Measurements from ENCODE around the gene CLCNKB.
"Not testable (repeated sequence)": the region's sequence is repeated elsewhere in the genome, so short reads cannot be mapped to it uniquely, and the experiment has no call there.

CLCNKB gene

DNA sequence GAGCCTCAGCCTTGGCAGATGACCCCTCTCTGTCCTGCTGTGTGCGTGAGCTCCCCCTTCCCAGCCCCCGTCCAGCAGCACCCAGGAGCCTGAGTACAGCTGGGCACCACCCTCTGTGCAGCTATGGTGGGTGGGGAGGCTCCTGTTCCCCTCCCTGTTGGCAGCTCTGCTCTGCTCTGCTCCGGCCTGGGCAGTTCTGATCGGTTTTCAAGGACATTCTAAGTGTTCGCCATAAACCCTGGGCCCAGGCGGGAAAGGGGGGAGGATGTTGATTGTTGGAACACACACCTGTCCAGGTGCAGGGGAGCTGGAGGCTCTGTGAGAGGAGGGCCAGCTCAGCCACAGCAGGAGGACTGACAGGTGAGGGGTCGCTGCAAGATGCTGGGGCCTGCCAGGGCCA, at the start of gene CLCNKB:
CLCNKB (plus strand) TSS at position 262 of the 400 bp plus-strand sequence. CDS start 711 bp downstream, outside the sequence.
- DNase-seq (ENCODE audit: low read depth in 2 of 2, low spot score in 1 of 2), result no peak

DNA sequence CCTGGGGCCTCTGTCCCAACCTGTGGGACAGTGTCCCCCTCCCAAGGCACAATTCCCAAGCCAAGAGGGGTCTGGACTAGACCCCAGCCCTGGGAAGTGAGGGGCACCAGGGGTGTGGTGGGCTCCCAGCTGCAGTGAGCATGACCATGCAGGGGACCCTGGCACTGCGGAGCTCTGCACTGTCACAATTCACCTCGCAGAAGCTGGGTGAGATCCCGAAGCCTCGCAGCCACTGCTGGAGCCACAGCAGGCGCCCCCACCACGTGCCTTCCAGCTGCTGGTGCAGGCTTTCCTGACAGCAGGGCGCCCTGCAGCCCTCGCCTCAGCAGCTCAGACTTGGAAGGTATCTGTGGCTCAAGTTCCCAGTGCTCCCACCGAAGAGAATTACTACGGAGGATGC, 49.5 kb upstream of the CLCNKB start:
- no peak for DNase-seq (ENCODE audit: low read depth in 2 of 2, low spot score in 1 of 2)

- DNase-seq (ENCODE audit: low read depth in 2 of 2, low spot score in 1 of 2), result no peak
Measured at GRCh38 chr1:15994590-15995351, 48.8 kb upstream of the CLCNKB start.

DNA sequence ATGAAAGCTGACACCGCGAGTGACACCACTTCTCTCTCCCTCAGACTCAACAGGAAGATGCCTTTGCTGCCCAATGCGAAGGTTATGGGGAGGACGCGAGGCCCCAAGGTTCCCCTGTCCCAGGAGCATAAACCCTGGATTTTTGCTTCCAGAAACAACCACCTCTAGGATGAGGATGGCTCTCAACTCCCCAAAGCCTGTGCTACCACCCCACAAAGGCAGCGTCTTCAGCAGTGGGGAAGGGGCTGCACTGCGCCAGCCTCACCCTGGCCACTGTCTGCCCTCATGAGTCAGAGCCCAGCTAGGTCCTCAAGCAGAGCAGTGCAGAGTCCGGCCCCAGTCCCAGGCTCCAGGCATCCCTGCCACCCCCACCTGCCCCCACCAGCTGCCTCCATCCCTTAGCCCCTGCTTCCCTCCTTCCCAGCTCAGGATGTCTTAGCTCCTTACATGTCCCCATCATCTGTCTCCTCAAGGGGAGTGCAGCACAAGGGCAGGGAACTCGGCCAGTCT, 46.5 kb upstream of the CLCNKB start:
- no peak for DNase-seq (ENCODE audit: low read depth in 2 of 2, low spot score in 1 of 2)

DNA sequence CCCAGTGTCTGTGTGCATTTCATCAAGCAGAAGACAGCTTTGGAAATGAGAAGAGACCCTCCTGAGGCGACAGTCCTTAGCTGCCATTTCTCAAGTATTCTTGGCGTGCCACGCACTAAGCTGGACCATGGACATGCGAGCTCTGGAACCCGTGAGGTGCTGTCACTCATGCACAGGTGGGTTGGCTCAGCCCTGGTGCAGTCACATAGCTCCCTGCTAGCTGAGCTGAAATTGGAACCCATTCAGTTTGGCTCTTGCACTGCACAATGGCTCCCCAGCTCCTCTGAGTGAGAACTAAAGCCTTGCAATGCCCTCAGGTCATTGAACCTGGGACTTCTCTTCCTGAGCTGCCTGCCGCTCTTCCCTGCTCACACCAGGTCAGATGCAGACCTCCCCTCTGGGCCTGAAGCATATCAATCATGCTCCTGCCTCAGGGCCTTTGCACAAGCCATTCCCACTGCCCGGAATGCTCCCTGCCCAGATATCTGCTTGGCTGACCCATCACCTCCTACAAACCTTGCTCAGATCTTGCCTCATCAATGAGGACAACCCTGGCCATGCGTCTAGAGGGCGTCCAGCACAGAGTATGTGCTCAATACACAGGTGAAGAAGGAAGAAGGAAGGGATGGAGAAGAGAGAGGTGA, 45.8 kb upstream of the CLCNKB start:
- DNase-seq (ENCODE audit: low read depth in 2 of 2, low spot score in 1 of 2), result no peak

- DNase-seq (ENCODE audit: low read depth in 2 of 2, low spot score in 1 of 2), result no peak
Measured at GRCh38 chr1:15998929-15999328, 44.7 kb upstream of the CLCNKB start.

DNA sequence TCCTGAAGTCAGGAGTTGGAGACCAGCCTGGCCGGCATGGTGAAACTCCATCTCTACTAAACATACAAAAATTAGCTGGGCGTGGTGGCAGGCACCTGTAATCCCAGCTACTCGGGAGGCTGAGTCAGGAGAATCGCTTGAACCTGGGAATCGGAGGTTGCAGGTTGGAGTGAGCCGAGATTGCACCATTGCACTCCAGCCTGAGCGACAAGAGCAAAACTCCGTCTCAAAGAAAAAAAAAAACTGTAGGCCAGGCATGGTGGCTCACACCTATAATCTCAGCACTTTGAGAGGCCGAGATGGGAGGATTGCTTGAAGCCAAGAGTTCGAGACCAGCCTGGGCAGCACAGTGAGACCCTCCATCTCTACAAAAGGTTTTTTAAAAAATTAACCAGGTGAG, 42.3 kb upstream of the CLCNKB start:
- DNase-seq (ENCODE audit: low read depth in 2 of 2, low spot score in 1 of 2), result not testable (repeated sequence)

DNA sequence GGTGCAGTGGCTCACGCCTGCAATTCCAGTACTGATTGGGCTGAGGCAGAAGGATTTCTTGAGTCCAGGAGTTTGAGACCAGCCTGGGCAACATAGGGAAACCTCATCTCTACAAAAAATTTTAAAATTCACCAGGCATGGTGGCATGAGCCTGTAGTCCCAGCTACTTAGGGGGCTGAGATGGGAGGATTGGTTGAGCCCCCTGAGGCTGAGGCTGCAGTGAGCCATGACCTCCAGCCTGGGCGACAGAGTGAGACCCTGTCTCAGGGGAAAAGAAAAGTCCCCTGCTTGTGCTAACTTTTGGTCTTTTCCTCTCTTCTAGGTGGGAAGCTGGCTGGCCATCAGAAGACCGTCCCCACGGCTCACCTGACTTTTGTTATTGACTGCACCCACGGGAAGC, 38.0 kb upstream of the CLCNKB start:
- no peak for DNase-seq (ENCODE audit: low read depth in 2 of 2, low spot score in 1 of 2)

DNA sequence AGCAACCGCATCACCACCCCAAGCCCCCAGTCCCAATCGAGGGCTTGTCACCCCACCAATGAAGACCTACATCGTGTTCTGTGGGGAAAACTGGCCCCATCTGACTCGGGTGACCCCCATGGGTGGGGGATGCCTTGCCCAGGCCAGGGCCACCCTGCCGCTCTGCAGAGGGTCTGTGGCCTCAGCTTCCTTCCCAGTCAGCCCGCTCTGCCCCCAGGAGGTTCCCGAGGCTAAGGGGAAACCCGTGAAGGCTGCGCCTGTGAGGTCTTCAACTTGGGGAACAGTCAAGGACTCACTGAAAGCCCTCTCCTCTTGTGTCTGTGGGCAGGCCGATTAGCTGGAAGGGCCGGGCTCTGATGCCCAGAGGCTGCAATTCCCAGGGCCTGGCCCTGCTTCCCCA, 37.6 kb upstream of the CLCNKB start:
- DNase-seq (ENCODE audit: low read depth in 2 of 2, low spot score in 1 of 2), result no peak

DNA sequence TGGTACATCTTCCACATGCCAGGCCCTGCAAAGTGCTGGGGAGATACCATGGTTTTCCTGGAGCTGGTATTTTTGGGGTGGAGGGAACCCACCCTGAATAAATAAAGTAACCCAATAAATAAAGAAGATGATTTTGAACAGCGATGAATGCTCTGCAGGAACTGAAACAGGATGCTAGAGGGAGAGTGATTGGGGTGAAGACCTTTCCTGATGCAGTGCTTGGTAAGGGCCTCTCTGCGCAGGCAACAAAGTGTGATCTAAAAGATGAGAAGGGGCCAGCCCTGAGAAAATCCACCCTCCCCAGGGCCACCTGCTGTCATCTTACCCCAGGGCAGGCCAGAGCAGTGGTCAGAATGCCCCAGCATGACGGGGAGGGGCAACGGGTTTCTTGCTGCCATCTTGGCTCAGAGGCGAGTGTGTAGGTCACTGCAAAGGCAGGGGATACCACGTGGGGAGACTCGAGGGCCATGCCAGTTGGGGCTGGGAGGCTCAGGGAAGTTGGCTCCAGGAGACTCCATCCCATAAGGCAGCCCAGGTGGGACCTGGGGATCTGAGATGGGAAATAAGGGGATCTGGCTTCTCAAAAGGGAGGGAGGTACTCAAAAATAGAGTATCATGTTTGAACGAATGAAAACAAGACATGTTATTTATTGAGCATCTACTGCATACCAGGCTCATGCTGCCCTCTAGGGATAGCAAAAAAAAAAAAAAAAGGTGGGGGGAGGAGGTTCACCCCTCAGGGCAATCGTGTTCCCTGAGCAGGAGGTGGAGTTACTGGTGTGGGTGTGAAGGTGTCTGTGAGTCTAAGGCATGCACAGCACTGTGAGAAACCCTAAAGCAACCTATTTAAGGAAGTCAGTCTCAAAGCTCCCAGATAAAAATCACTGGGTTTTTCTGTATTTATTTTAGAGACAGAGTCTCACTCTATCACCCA, 36.8 kb upstream of the CLCNKB start:
- no peak for DNase-seq (ENCODE audit: low read depth in 2 of 2, low spot score in 1 of 2)

DNA sequence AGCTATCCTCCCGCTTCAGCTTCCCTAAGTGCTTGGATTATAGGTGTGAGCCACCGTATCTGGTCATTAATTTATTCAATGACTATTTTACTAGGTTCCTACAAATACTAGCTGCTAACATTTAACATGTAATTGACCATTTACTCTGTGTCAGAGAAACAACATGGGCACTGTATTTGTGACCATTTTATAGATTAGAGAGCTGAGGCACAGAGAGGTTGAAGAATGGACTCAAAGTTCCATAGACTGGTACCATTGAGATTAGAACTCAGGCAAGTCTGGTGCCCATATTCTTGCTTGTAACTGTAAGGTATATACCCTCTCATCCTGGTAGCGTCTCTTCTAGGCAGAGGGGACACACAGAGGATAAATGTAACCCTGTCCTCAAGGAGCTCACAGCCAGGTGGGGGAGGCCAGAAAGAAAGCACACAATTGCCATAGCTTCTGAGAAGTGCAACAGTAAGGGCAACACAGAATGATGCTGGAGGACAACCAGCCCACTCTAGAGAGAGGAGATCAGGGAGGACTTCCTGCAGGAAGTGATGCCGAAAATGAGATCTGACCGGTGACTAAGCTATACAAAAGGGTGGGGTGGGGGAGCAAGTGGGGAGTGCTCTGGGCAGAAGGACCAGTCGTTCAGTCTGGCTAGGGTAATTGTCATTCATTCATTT, 35.8 kb upstream of the CLCNKB start:
- DNase-seq (ENCODE audit: low read depth in 2 of 2, low spot score in 1 of 2), result no peak

GRCh38 chr1:16009030-16009460, 34.5 kb upstream of the CLCNKB start:
- peak; percentile 39 to 76 for DNase-seq (ENCODE audit: low read depth in 2 of 2, low spot score in 1 of 2)

- DNase-seq (ENCODE audit: low read depth in 2 of 2, low spot score in 1 of 2), result no peak
Measured at GRCh38 chr1:16009678-16010077, 33.9 kb upstream of the CLCNKB start.

GRCh38 chr1:16010837-16011236, 32.7 kb upstream of the CLCNKB start:
- DNase-seq (ENCODE audit: low read depth in 2 of 2, low spot score in 1 of 2), result no peak

DNA sequence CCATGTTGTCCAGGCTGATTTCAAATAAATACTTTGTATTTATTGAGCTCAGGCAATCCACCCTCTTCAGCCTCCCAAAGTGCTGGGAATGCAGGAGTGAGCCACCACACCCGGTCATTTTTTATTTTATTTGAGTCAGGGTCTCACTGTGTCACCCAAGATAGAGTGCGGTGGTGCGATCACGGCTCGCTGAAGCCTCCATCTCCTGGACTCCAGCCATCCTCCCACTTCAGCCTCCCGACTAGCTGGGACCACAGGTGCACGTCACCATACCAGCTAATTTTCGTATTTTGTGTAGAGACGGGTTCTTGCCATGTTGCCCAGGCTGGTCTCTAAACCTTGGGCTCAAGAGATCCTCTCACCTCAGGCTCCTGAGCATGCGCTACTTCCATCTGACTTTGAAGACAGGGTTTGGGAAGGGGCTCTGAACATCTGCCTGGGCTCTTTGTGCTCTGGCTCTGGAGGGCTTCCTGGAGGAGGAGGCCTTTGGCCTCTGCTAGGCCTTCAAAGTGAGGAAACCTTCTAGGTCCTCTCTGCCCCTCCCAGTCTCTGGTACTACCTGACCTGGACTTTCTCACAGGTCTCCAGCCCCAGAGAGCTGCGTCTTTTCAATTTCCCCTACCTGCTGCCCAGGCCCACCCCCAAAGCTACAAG, 31.5 kb upstream of the CLCNKB start:
- DNase-seq (ENCODE audit: low read depth in 2 of 2, low spot score in 1 of 2), result no peak

- no peak for DNase-seq (ENCODE audit: low read depth in 2 of 2, low spot score in 1 of 2)
Measured at GRCh38 chr1:16012590-16013219, 30.9 kb upstream of the CLCNKB start.

DNA sequence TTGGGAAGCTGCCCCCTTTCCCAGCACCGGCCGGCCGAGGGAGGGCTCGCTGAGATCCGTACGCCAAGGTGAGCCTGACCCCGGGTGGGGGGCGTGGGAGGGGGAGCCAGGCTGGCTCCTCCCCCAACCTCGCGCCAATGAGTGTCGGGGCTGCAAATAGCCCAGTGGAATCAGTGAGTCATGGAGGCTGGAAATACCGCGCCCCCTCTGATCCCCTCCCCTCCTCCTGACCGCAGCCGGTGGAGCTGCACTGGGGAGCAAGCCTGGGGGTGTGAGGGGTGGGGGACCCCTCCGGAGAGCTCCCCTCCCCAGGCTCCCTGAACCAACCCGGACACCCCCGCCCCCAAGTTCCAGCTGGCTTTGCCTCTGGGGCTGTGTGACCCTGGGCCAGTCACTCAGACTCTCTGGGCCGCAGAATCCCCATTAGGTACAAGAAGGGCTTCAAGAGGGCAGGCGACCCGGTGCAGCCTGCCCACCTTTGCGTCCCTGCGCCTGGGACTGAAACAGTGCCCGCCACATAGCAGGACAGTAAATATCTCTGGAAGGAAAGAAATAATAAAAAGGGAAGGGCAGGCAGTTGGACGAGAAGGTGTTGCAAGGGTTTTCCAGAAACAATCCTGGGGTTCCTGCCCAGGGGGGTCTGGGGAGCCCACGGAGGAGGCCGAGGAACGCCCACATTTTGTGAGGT, 30.2 kb upstream of the CLCNKB start:
- peak; percentile 30 to 52 for DNase-seq (ENCODE audit: low read depth in 2 of 2, low spot score in 1 of 2)

DNA sequence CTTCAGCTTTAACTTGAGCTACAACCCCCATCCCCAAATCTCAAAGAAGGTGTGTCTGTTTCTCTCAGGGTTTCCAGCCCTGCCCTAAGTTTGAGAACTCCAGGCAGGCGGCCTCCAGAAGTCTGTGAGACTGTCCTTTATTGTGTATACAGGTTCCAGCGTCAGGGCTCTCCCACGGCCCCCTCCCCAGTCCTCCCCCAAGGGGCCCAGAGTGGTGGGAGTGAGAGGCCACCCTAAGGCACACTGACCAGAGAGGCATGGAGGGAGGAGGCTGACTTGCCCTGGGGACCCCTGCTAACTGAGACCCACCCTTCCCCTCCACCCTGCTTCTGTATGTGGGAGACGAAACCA, 29.7 kb upstream of the CLCNKB start:
- no peak for DNase-seq (ENCODE audit: low read depth in 2 of 2, low spot score in 1 of 2)

Data from stimulated activated CD8-positive, alpha-beta memory T cell treated with anti-CD3 and anti-CD28 coated beads, Interleukin-4, amount 100 ng/mL, for 4 hours (primary cell).